HCT116 (cell line): Measurements from ENCODE around the gene MALT1.

ENCODE experiments used
- CEBPB ChIP-seq: IDR thresholded peaks from 2 replicates; pipeline ENCODE4 v1.6.1; 2012; ENCODE audit warnings: low read depth
- CTCF ChIP-seq, 3 experiments: fragments of 200-600 bp in 1 of 3; sonication (generic) in 1 of 3; IDR thresholded peaks in 2 of 3; conservative IDR thresholded peaks in 1 of 3; 2 replicates each; pipeline ENCODE4 v1.5.1; 2012 to 2017; ENCODE audit warnings: low read depth in 2 of 3, low read length in 2 of 3, antibody characterized with exemption in 1 of 3, borderline replicate concordance in 1 of 3, control low read depth in 1 of 3, mild to moderate bottlenecking in 1 of 3, mixed read lengths in 1 of 3, mixed run types in 1 of 3, moderate library complexity in 1 of 3; ENCODE audit not compliant: insufficient read depth in 1 of 3
- EGR1 ChIP-seq: IDR thresholded peaks from 2 replicates; pipeline ENCODE4 v1.6.1; 2012; ENCODE audit warnings: low read depth
- ELF1 ChIP-seq: IDR thresholded peaks from 2 replicates; pipeline ENCODE4 v1.6.1; 2012; ENCODE audit warnings: low read depth, borderline replicate concordance
- EZH2 ChIP-seq: fragments of 200-600 bp; sonication (generic); IDR thresholded peaks from 2 replicates; pipeline ENCODE4 v1.6.1; 2017; ENCODE audit warnings: antibody characterized with exemption, mixed run types
- POLR2A ChIP-seq: IDR thresholded peaks from 2 replicates; pipeline ENCODE4 v1.7.0; 2011; ENCODE audit warnings: borderline replicate concordance; ENCODE audit not compliant: insufficient read depth, insufficient read length; ENCODE audit errors: extremely low read depth
- POLR2AphosphoS5 ChIP-seq: IDR thresholded peaks from 2 replicates; pipeline ENCODE4 v1.6.1; 2011; ENCODE audit warnings: mild to moderate bottlenecking, low read depth, low read length, moderate library complexity
- RAD21 ChIP-seq: IDR thresholded peaks from 2 replicates; pipeline ENCODE4 v1.6.1; 2012; ENCODE audit warnings: low read depth, mild to moderate bottlenecking
- SIN3A ChIP-seq: IDR thresholded peaks from 2 replicates; pipeline ENCODE4 v1.6.1; 2012; ENCODE audit warnings: low read depth
- ZNF274 ChIP-seq: fragments of 200-500 bp; sonication (Bioruptor generic); IDR thresholded peaks from 2 replicates; pipeline ENCODE4 v1.6.1; 2014; ENCODE audit warnings: mild to moderate bottlenecking, low read depth, low read length, inconsistent platforms
- TF ChIP-seq, protein P1 (sequence below): IDR thresholded peaks from 2 replicates; pipeline ENCODE4 v1.6.1; 2011; ENCODE audit warnings: mild to moderate bottlenecking, low read length, moderate library complexity; ENCODE audit not compliant: insufficient replicate concordance; ENCODE audit errors: extremely low read depth
- TF ChIP-seq, protein P2 (sequence below): IDR thresholded peaks from 2 replicates; pipeline ENCODE4 v1.6.1; 2012; ENCODE audit warnings: low read depth
- TF ChIP-seq, protein P3 (sequence below): IDR thresholded peaks from 2 replicates; pipeline ENCODE4 v1.6.1; 2012

DNA sequence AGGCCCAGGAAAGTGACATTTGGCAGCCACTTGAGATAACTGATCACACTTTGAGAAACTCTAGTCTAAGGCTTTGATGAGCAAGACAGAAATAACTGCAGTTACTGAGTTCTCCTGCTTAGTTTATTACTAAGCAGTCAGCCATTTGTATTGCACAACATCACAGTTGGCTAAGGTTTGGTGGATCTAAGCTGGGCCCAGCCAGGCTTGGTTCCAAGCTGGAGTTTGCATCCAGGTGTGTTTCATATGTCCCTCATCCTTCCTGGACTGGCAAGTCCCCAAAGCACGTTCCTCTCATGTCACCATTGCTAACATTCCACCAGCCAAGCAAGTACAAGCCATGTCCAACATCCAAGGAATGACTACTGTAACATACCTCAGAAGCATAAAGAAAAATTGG lies 122.1 kb downstream of the MALT1 start:
- no peak for TF ChIP-seq CTCF (IDR thresholded peaks at IDR 0.05 in 2 of 3, conservative IDR thresholded peaks at IDR 0.05 in 1 of 3; ENCODE audit: borderline replicate concordance in 1 of 3, insufficient read depth in 1 of 3, low read depth in 2 of 3, low read length in 2 of 3)
- TF ChIP-seq ELF1 = no peak
- no peak for TF ChIP-seq POLR2A
- TF ChIP-seq POLR2AphosphoS5 = no peak
- TF ChIP-seq EZH2 = no peak
- no peak for TF ChIP-seq RAD21
- TF ChIP-seq SIN3A = no peak
- no peak for TF ChIP-seq EGR1
- TF ChIP-seq, protein P1, sequence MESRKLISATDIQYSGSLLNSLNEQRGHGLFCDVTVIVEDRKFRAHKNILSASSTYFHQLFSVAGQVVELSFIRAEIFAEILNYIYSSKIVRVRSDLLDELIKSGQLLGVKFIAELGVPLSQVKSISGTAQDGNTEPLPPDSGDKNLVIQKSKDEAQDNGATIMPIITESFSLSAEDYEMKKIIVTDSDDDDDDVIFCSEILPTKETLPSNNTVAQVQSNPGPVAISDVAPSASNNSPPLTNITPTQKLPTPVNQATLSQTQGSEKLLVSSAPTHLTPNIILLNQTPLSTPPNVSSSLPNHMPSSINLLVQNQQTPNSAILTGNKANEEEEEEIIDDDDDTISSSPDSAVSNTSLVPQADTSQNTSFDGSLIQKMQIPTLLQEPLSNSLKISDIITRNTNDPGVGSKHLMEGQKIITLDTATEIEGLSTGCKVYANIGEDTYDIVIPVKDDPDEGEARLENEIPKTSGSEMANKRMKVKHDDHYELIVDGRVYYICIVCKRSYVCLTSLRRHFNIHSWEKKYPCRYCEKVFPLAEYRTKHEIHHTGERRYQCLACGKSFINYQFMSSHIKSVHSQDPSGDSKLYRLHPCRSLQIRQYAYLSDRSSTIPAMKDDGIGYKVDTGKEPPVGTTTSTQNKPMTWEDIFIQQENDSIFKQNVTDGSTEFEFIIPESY = no peak
- TF ChIP-seq ZNF274 = no peak
- TF ChIP-seq, protein P2, sequence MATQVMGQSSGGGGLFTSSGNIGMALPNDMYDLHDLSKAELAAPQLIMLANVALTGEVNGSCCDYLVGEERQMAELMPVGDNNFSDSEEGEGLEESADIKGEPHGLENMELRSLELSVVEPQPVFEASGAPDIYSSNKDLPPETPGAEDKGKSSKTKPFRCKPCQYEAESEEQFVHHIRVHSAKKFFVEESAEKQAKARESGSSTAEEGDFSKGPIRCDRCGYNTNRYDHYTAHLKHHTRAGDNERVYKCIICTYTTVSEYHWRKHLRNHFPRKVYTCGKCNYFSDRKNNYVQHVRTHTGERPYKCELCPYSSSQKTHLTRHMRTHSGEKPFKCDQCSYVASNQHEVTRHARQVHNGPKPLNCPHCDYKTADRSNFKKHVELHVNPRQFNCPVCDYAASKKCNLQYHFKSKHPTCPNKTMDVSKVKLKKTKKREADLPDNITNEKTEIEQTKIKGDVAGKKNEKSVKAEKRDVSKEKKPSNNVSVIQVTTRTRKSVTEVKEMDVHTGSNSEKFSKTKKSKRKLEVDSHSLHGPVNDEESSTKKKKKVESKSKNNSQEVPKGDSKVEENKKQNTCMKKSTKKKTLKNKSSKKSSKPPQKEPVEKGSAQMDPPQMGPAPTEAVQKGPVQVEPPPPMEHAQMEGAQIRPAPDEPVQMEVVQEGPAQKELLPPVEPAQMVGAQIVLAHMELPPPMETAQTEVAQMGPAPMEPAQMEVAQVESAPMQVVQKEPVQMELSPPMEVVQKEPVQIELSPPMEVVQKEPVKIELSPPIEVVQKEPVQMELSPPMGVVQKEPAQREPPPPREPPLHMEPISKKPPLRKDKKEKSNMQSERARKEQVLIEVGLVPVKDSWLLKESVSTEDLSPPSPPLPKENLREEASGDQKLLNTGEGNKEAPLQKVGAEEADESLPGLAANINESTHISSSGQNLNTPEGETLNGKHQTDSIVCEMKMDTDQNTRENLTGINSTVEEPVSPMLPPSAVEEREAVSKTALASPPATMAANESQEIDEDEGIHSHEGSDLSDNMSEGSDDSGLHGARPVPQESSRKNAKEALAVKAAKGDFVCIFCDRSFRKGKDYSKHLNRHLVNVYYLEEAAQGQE = no peak
- TF ChIP-seq CEBPB = 0 out of 2 replicates have a peak, but pooled peaks have one; percentile 28
- TF ChIP-seq, protein P3, sequence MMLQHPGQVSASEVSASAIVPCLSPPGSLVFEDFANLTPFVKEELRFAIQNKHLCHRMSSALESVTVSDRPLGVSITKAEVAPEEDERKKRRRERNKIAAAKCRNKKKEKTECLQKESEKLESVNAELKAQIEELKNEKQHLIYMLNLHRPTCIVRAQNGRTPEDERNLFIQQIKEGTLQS = no peak
